NT2/D1 (cell line): ENCODE data around the gene GH2.

Experiments
- SUZ12 ChIP-seq: IDR thresholded peaks from 2 replicates; pipeline ENCODE4 v1.6.1; 2011; ENCODE audit not compliant: insufficient read length, insufficient read depth; ENCODE audit errors: extremely low read depth
- ZNF274 ChIP-seq: IDR thresholded peaks from 2 replicates; pipeline ENCODE4 v1.6.1; 2011; ENCODE audit warnings: mild to moderate bottlenecking, low read depth, low read length

DNA sequence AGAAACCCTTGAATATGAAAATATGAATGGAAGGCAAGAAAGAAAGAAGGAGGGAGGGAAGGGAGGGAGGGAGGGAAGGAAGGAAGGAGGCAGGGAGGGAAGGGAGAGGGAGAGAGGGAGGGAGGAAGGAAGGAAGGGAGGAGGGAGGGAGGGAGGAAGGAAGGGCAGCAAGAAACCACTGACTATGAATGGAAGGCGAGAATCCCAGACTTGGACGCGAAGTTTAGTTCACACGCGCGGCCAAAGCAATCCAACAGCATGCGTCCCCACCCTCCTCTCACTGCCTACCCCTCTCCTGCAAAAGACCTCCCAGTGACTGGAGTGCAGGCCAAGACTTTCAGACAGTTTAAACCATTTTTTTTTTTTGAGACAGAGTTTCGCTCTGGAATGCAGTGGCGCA, 31.3 kb downstream of the GH2 start:
- no peak for TF ChIP-seq ZNF274
- no peak for TF ChIP-seq SUZ12
